Hematopoietic multipotent progenitor cell treated with erythropoietin and hydrocortisone succinate and interleukin-3 and kit ligand, for 8 days (in vitro differentiated cells): ENCODE measurements around the gene TRIM38.
"Not testable (repeated sequence)": the region's sequence is repeated elsewhere in the genome, so short reads cannot be mapped to it uniquely, and the experiment has no call there.

ENCODE experiments used
- DNase-seq: peaks from one replicate; pipeline ENCODE4 v3.0.0-alpha.2; 2015

The TRIM38 gene

GRCh38 chr6:25972128-25972527 lies 9.5 kb downstream of the TRIM38 start:
- DNase-seq = no peak

GRCh38 chr6:25972902-25973301 lies 10.3 kb downstream of the TRIM38 start:
- DNase-seq = no peak

GRCh38 chr6:25973923-25974555 lies 11.4 kb downstream of the TRIM38 start:
- DNase-seq = peak; percentile 89

GRCh38 chr6:25975923-25976560 lies 13.4 kb downstream of the TRIM38 start:
- no peak for DNase-seq

- DNase-seq = no peak
These were observed 18.3 kb downstream of the TRIM38 start for GRCh38 chr6:25980935-25981334.

- DNase-seq = no peak
These were observed 19.1 kb downstream of the TRIM38 start for GRCh38 chr6:25981568-25982263.

GRCh38 chr6:25984265-25984664 lies 21.7 kb downstream of the TRIM38 start:
- DNase-seq = no peak

GRCh38 chr6:25987845-25988244 lies 25.2 kb downstream of the TRIM38 start:
- DNase-seq = no peak

- no peak for DNase-seq
These were observed 27.7 kb downstream of the TRIM38 start for GRCh38 chr6:25990172-25990873.

GRCh38 chr6:25991785-25992412 lies 29.3 kb downstream of the TRIM38 start:
- DNase-seq = peak; percentile 78

- peak; percentile 93 for DNase-seq
These were observed 30.1 kb downstream of the TRIM38 start for GRCh38 chr6:25992413-25993340.

- DNase-seq = not testable (repeated sequence)
These were observed 30.7 kb downstream of the TRIM38 start for GRCh38 chr6:25993341-25993684.

- no peak for DNase-seq
These were observed 32.9 kb downstream of the TRIM38 start for GRCh38 chr6:25995507-25995906.

- DNase-seq = no peak
These were observed 35.3 kb downstream of the TRIM38 start for GRCh38 chr6:25997921-25998320.

- DNase-seq = no peak
These were observed 35.8 kb downstream of the TRIM38 start for GRCh38 chr6:25998379-25998778.

GRCh38 chr6:25999225-25999624 lies 36.6 kb downstream of the TRIM38 start:
- DNase-seq = not testable (repeated sequence)

- DNase-seq = no peak
These were observed 38.0 kb downstream of the TRIM38 start for GRCh38 chr6:26000366-26001144.

GRCh38 chr6:26003102-26003694 lies 40.6 kb downstream of the TRIM38 start:
- peak; percentile 55 for DNase-seq

- DNase-seq = peak; percentile 16
These were observed 43.7 kb downstream of the TRIM38 start for GRCh38 chr6:26006086-26006939.

GRCh38 chr6:26006940-26007305 lies 44.3 kb downstream of the TRIM38 start:
- not testable (repeated sequence) for DNase-seq
